Activated naive CD8-positive, alpha-beta T cell treated with anti-CD3 and anti-CD28 coated beads, Interleukin-2, amount 10 ng/mL, durations not matched to agents 7 days and 5 days (primary cell): ENCODE results near the gene ISG15. TPM values are rescaled to one million over a fixed set of nuclear protein-coding genes. Genes with fewer than 3 reads are reported as not detected.

ENCODE experiments used
- ATAC-seq: fragments of 150-1000 bp; cut with Tn5 transposase; one replicate; pipeline ENCODE4 v1.10.0; 2021; ENCODE audit warnings: low read depth, moderate library complexity
- POLR2A ChIA-PET: fragments of 350-600 bp; sonication (Branson Sonifier 250); formaldehyde crosslinking; loops from one replicate; lab custom pipeline; 2021; ENCODE audit warnings: antibody characterized with exemption; lab: Charles Lee
- DNase-seq: peaks from one replicate; pipeline ENCODE4 v3.0.0; 2021
- H3K27ac Mint-ChIP-seq: one replicate; pipeline ENCODE4 v1.8.0; 2022; ENCODE audit warnings: mild to moderate bottlenecking, mixed read lengths
- H3K27me3 Mint-ChIP-seq: one replicate; pipeline ENCODE4 v1.8.0; 2022; ENCODE audit warnings: mild to moderate bottlenecking, moderate library complexity, mixed read lengths
- H3K36me3 Mint-ChIP-seq: one replicate; pipeline ENCODE4 v1.8.0; 2021; ENCODE audit warnings: mild to moderate bottlenecking, mixed read lengths
- H3K4me1 Mint-ChIP-seq: one replicate; pipeline ENCODE4 v1.8.0; 2021; ENCODE audit warnings: mixed read lengths
- H3K4me3 Mint-ChIP-seq: one replicate; pipeline ENCODE4 v1.8.0; 2022; ENCODE audit warnings: mild to moderate bottlenecking, moderate library complexity, mixed read lengths
- H3K9me3 Mint-ChIP-seq: one replicate; pipeline ENCODE4 v1.8.0; 2021; ENCODE audit warnings: mixed read lengths
- total RNA-seq, 2 experiments: library from RNA; stranded (reverse); gene quantifications; one replicate each; pipeline ENCODE4 v1.2.3, GENCODE V29; 2021

ISG15 gene
- total RNA-seq, 2 experiments from 2014 or later: 425 to 457 TPM

DNA sequence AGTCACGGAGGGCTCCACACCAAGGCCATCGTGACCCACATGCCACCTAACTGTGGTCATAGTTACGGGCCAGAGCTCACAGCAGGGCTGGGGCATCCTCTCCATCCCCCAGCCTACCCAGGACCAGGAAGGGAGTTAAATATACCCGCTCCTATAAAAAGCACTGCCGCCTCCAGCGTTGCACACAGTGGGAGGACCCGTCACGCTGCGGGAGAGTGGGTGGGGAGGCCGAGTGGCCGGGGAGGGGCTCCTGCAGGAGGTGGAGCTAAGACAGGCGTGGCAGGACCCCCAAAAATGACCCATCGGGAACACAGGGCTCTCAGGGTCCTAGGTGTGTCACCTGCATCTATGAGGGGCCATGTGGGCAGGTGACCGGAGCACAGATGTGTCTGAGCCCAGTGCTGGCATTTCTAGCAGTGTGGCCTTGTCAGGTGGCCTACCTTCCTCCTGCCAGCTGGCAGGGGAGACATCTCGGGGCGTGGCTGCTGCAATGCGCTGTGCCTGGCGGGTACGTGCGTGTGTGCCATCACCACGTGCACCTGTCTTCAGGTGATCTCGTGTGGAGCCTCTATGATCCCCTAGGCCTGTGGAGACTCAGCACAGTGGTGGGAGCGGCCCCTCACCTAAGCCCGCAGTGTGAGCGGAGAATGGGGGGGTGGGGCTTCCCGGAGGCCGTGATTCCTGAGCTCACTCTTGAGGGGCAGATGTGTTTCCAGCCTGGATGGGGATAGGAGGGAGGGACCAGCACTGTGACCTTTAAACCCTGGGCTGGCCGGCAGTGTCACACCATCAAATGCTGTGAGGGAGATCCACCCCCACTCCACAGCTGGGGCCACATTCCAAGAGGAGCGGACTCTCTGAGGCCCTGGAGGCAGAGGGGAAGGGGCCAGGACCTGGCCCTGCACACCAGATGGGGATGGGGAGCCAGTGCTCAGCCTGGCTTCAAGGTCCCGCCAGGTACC, 24.4 kb downstream of the ISG15 start:
- Mint-ChIP-seq H3K27ac (peak overlapping the region; percentile 48), H3K36me3 (no peaks in the 10 kb centered on the region)
- POLR2A ChIA-PET: interaction anchor here (1.1 to 4.1 kb wide), 3 partner anchors 10 to 26 kb away, joined by 3 to 46 read pairs (median 26); no protein-coding TSS in a partner anchor

DNA sequence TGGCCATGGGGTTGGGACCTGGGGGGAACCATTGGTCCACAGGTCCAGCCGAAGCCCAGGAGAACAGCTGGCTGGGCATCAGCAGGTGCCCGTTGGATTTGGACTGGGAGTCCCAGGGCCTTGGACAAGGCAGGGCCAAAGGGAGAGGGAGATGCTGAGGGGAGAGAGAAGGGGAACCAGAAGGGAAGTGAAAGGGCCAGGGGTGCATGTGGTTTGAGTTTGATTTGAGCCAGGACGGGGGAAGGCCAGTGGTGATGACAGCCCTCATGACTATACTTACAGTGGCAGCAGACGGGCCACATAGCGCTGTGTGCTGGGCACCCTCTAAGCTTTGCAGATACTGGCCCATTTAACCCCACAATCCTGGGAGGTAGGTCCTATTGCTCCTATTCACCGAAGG, 25.4 kb downstream of the ISG15 start:
- DNase-seq (no peak), ATAC-seq (no peak)
- Mint-ChIP-seq H3K4me3 (peak overlapping the region; percentile 89), H3K9me3 (no peaks in the 10 kb centered on the region), H3K4me1 (peaks cover 15% of the 10 kb centered on the region), H3K27me3 (no peaks in the 10 kb centered on the region), H3K27ac (no peak overlapping the region), H3K36me3 (peaks cover 4% of the 10 kb centered on the region)
- POLR2A ChIA-PET: interaction anchor here (0.9 to 4.1 kb wide), 5 partner anchors 20 to 72 kb away, joined by 4 to 46 read pairs (median 26); partner anchors contain the start of gene ISG15

More for the DNA sequence above, 24.4 kb downstream of the ISG15 start:
- no peaks in the 10 kb centered on the region for H3K9me3 Mint-ChIP-seq
- no peak for ATAC-seq
- H3K27me3 Mint-ChIP-seq: no peaks in the 10 kb centered on the region
- DNase-seq: no peak
- H3K4me3 Mint-ChIP-seq: no peak overlapping the region
- H3K4me1 Mint-ChIP-seq: peaks cover 15% of the 10 kb centered on the region

DNA sequence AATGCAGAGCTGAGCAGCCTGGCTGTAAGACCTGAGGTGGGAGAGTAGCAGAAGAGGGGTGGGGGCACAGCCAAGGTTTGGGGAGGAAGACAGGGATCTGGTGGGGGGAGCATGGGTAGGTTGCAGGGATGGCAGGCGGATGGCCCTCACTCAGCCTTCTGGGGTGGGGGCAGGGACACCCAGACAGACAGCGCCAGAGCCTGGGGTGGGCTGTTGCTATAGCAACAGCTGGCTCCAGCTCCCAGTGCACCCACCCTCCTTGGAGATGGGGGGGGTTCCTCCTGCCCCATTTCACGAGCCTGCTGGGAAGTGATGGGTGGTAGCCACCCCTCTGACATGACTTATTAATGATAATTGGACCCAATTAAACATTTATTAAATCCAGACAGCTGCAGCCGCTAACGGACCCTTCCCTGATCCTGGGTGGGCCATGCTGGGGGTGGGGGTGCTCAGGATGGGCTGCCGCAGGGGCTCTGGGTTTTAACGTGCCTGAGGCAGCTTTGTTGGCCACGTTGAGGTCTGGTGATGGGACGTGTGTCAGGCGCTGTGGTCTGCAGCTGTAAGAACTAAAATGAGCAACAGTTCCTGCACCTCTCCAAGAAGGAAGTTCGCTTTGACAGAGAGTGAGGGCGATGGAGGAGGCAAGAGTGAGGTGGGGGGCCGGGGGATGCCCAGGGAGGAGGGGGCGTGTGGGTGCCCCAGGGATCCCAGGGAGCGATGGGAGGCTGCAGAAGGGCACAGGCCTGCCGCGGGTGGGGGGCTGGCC, 26.0 kb downstream of the ISG15 start:
- peak; percentile 12 for ATAC-seq
- H3K27ac Mint-ChIP-seq: peak overlapping the region; percentile 80
- H3K4me3 Mint-ChIP-seq: peak overlapping the region; percentile 89
- POLR2A ChIA-PET: interaction anchor here (0.6 to 4.1 kb wide), 9 partner anchors 20 to 335 kb away, joined by 3 to 46 read pairs (median 4); partner anchors contain the start of genes ISG15 and UBE2J2
- H3K9me3 Mint-ChIP-seq: no peaks in the 10 kb centered on the region
- H3K36me3 Mint-ChIP-seq: peaks cover 4% of the 10 kb centered on the region
- H3K27me3 Mint-ChIP-seq: no peaks in the 10 kb centered on the region
- DNase-seq: no peak
- peaks cover 15% of the 10 kb centered on the region for H3K4me1 Mint-ChIP-seq

DNA sequence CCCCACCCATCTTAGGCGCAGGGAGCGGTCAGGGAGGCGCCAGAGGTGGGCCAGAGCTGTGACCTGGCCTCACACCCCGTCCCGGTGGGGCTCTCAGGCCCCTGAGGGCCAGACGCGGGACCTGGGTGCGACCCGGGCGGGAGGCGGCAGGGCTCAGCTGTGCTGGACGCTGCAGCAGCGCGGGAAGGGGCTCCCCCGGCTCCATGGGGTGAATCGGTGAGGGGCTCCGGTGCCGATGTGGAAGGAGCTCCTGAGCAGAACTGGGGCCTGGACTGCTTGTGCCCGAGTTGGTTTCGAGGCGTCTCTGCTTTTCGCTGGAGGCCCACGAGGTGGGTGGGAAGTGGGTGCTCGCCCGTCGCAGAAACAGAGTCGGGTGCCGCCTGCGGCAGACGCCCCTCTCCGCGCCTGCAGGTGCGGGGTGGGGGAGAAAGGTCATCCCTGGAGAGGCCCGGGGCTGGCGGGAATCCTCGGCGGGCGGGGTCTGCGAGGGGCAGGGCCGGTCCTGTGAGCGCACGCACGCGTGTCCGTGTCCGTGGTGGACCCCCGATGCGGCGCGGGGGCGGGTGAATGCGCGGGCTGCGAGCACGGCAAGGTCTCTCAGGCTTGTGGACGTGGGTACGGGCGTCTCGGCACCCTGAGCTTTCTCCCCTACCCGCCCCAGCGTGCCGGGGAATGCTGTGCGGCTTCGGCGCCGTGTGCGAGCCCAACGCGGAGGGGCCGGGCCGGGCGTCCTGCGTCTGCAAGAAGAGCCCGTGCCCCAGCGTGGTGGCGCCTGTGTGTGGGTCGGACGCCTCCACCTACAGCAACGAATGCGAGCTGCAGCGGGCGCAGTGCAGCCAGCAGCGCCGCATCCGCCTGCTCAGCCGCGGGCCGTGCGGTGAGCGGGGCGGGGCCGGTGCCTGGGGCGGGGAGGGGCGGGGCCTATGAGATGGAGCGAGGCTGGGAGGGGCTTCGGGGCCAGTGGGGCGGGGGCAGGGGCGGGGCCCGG, 27.0 kb downstream of the ISG15 start:
- Mint-ChIP-seq H3K27me3 (no peaks in the 10 kb centered on the region), H3K27ac (peak overlapping the region; percentile 80), H3K4me3 (peak overlapping the region; percentile 89), H3K36me3 (peaks cover 7% of the 10 kb centered on the region), H3K4me1 (peaks cover 15% of the 10 kb centered on the region), H3K9me3 (no peaks in the 10 kb centered on the region)
- POLR2A ChIA-PET: interaction anchor here (1.1 to 4.1 kb wide), 7 partner anchors 19 to 233 kb away, joined by 3 to 46 read pairs (median 9); partner anchors contain the start of genes ISG15, PLEKHN1 and UBE2J2
- peak; percentile 91 for ATAC-seq
- DNase-seq: peak; percentile 88

DNA sequence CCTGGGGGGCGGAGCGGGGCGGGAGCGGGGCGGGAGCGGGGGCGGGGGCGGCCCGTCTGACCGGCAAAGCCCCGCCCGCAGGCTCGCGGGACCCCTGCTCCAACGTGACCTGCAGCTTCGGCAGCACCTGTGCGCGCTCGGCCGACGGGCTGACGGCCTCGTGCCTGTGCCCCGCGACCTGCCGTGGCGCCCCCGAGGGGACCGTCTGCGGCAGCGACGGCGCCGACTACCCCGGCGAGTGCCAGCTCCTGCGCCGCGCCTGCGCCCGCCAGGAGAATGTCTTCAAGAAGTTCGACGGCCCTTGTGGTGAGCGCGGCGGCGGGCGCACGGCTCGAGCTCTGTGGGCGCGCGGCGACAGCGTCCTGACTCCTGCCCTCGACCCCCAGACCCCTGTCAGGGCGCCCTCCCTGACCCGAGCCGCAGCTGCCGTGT, 27.8 kb downstream of the ISG15 start:
- POLR2A ChIA-PET: interaction anchor here (1.1 to 4.1 kb wide), 5 partner anchors 19 to 74 kb away, joined by 3 to 46 read pairs (median 26); partner anchors contain the start of genes ISG15 and PLEKHN1
- H3K36me3 Mint-ChIP-seq: peaks cover 7% of the 10 kb centered on the region
- ATAC-seq (no peak), DNase-seq (peak; percentile 61)
- H3K27me3 Mint-ChIP-seq: no peaks in the 10 kb centered on the region
- peaks cover 15% of the 10 kb centered on the region for H3K4me1 Mint-ChIP-seq
- no peak overlapping the region for H3K4me3 Mint-ChIP-seq
- no peaks in the 10 kb centered on the region for H3K9me3 Mint-ChIP-seq
- H3K27ac Mint-ChIP-seq: no peak overlapping the region

DNA sequence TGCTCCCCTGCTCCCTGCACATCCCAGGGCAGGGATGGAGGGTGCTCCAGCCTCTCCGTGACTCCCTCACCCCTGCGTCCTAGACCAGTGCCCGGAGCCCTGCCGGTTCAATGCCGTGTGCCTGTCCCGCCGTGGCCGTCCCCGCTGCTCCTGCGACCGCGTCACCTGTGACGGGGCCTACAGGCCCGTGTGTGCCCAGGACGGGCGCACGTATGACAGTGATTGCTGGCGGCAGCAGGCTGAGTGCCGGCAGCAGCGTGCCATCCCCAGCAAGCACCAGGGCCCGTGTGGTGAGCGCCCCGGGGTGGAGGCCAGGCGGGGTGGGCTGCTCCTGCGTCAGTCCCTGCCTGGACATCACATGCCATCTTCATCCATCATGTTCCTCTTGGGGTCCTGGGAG, 28.6 kb downstream of the ISG15 start:
- ATAC-seq (no peak), DNase-seq (no peak)
- Mint-ChIP-seq H3K4me3 (no peak overlapping the region), H3K27ac (no peak overlapping the region), H3K4me1 (peaks cover 15% of the 10 kb centered on the region), H3K27me3 (no peaks in the 10 kb centered on the region), H3K9me3 (no peaks in the 10 kb centered on the region), H3K36me3 (peaks cover 7% of the 10 kb centered on the region)
- POLR2A ChIA-PET: interaction anchor here (4.1 kb wide), 1 partner anchor 22 kb away, joined by 46 read pairs; no protein-coding TSS in a partner anchor

DNA sequence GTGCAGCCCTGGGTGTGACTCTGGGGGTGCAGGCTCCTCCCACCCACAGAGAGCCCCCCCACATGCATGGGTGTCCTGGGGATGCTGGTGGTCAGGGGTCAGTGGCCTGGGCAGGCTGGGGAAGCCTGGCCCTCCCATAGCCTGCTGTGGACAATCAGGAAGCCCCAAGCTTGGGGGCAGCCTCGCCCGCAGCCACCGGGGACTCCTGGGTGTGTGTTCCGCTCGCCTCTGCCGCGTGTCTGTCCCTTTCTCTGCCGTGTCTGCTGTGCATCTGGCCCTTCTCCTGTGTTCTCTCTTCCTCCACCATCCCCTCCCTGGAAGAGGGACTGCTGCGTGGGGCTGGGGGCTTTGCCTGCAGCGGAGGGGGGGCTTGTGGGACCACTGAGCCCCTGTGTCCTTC, 29.5 kb downstream of the ISG15 start:
- no peak for DNase-seq
- Mint-ChIP-seq H3K9me3 (no peaks in the 10 kb centered on the region), H3K36me3 (peaks cover 7% of the 10 kb centered on the region), H3K27ac (peak overlapping the region; percentile 70), H3K4me1 (peaks cover 15% of the 10 kb centered on the region), H3K4me3 (no peak overlapping the region), H3K27me3 (no peaks in the 10 kb centered on the region)
- no peak for ATAC-seq
- POLR2A ChIA-PET: no interaction called here

DNA sequence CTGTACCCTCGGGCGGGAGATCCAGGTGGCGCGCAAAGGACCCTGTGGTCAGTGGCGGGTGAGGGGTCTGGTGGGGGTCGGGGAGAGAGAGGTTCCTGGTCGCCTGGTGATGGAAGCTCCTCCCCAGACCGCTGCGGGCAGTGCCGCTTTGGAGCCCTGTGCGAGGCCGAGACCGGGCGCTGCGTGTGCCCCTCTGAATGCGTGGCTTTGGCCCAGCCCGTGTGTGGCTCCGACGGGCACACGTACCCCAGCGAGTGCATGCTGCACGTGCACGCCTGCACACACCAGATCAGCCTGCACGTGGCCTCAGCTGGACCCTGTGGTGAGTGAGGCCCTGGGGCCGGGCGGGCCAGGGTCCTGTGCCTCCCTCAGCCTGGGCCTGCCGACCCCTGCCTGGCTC, 30.1 kb downstream of the ISG15 start:
- no peak overlapping the region for H3K27ac Mint-ChIP-seq
- H3K27me3 Mint-ChIP-seq: no peaks in the 10 kb centered on the region
- H3K9me3 Mint-ChIP-seq: no peaks in the 10 kb centered on the region
- POLR2A ChIA-PET: no interaction called here
- no peak overlapping the region for H3K4me3 Mint-ChIP-seq
- no peak for ATAC-seq
- DNase-seq: no peak
- H3K4me1 Mint-ChIP-seq: peaks cover 13% of the 10 kb centered on the region
- H3K36me3 Mint-ChIP-seq: peaks cover 7% of the 10 kb centered on the region

DNA sequence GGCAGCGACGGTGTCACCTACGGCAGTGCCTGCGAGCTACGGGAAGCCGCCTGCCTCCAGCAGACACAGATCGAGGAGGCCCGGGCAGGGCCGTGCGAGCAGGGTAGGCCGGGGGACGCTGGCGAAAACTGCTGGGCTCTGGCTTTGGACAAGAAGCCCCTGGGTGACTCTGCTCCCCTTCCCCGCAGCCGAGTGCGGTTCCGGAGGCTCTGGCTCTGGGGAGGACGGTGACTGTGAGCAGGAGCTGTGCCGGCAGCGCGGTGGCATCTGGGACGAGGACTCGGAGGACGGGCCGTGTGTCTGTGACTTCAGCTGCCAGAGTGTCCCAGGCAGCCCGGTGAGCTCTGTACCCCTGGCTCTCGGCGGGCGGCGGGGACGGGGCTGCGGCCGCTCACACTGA, 30.6 kb downstream of the ISG15 start:
- Mint-ChIP-seq H3K27me3 (no peaks in the 10 kb centered on the region), H3K36me3 (peaks cover 7% of the 10 kb centered on the region), H3K4me1 (peaks cover 8% of the 10 kb centered on the region), H3K27ac (no peak overlapping the region), H3K4me3 (no peak overlapping the region), H3K9me3 (no peaks in the 10 kb centered on the region)
- POLR2A ChIA-PET: interaction anchor here (1.2 kb wide), 1 partner anchor 16 kb away, joined by 3 read pairs; no protein-coding TSS in a partner anchor
- DNase-seq: no peak
- no peak for ATAC-seq

DNA sequence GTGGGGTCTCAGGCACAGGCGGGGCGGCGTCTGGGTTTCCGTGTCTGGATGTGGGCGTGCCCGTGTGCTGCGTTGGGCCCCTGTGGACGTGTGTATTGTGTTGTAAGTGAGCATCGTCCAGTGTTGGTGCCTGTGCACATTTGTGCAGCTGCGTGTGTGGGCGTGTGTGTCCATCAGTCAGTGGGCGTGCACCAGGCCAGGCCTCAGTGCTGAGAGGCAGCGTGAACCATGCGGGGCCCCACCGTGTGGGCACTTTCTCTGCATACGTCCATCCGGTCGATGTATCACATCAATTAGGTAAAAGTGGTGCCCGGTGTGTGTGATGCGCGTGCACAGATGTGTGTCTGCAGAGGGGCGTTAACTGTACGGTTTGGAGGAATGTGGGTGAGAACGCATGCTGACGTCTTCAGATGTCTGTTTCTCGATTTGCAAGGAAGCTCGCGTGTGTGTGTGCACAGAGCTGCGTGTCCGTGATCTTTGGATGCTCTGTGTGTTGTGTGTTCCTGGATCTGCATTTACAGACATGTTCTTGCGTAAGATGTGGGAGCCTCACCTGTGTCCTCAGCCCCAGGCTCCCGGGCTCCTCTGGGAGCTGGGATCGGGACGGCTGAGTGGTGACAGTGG, 31.3 kb downstream of the ISG15 start:
- POLR2A ChIA-PET: interaction anchor here (1.2 kb wide), 1 partner anchor 16 kb away, joined by 3 read pairs; no protein-coding TSS in a partner anchor
- Mint-ChIP-seq H3K36me3 (peaks cover 7% of the 10 kb centered on the region), H3K4me1 (peaks cover 3% of the 10 kb centered on the region), H3K27ac (no peak overlapping the region), H3K4me3 (no peak overlapping the region), H3K27me3 (no peaks in the 10 kb centered on the region), H3K9me3 (no peaks in the 10 kb centered on the region)
- DNase-seq (no peak), ATAC-seq (no peak)

DNA sequence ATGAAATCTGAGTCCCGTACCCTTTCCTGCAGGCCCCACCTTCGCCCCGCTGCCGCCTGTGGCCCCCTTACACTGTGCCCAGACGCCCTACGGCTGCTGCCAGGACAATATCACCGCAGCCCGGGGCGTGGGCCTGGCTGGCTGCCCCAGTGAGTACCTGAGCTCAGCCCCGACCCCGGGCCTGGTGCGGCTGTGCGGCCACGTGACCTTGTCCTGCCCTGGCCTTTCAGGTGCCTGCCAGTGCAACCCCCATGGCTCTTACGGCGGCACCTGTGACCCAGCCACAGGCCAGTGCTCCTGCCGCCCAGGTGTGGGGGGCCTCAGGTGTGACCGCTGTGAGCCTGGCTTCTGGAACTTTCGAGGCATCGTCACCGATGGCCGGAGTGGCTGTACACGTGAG, 31.8 kb downstream of the ISG15 start:
- H3K9me3 Mint-ChIP-seq: no peaks in the 10 kb centered on the region
- no peak for DNase-seq

DNA sequence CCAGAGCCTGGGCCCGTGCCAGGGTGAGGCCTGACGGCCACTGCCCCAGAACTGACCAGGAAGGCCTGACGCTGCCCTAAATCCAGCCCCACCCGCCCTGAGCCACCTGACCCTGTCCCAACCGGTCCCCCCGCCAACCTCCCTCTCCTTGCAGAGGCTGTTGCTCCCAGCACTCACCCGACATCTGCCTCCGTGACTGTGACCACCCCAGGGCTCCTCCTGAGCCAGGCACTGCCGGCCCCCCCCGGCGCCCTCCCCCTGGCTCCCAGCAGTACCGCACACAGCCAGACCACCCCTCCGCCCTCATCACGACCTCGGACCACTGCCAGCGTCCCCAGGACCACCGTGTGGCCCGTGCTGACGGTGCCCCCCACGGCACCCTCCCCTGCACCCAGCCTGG, 32.9 kb downstream of the ISG15 start:
- DNase-seq (no peak), ATAC-seq (no peak)
- no peak overlapping the region for H3K27ac Mint-ChIP-seq
- POLR2A ChIA-PET: no interaction called here
- no peaks in the 10 kb centered on the region for H3K9me3 Mint-ChIP-seq
- H3K4me1 Mint-ChIP-seq: no peaks in the 10 kb centered on the region
- no peak overlapping the region for H3K4me3 Mint-ChIP-seq
- no peaks in the 10 kb centered on the region for H3K27me3 Mint-ChIP-seq
- H3K36me3 Mint-ChIP-seq: peaks cover 9% of the 10 kb centered on the region

More for the DNA sequence above, 31.8 kb downstream of the ISG15 start:
- POLR2A ChIA-PET: no interaction called here
- Mint-ChIP-seq H3K4me3 (no peak overlapping the region), H3K4me1 (no peaks in the 10 kb centered on the region), H3K27ac (no peak overlapping the region), H3K27me3 (no peaks in the 10 kb centered on the region), H3K36me3 (peaks cover 7% of the 10 kb centered on the region)
- ATAC-seq: no peak
